GM12874 (cell line): ENCODE results near the gene HSF5.

Experiments
- CTCF ChIP-seq: IDR thresholded peaks from 2 replicates; pipeline ENCODE4 v1.5.1; 2011; ENCODE audit warnings: low read depth, mild to moderate bottlenecking, control low read depth, low read length, moderate library complexity; ENCODE audit not compliant: insufficient read depth

HSF5 gene

GRCh38 chr17:58400826-58401225 is 87.4 kb downstream of the HSF5 start:
- no peak for TF ChIP-seq CTCF

GRCh38 chr17:58399974-58400373 is 88.2 kb downstream of the HSF5 start:
- no peak for TF ChIP-seq CTCF

GRCh38 chr17:58398574-58399266 is 89.5 kb downstream of the HSF5 start:
- TF ChIP-seq CTCF: no peak

- TF ChIP-seq CTCF: no peak
These were observed 92.0 kb downstream of the HSF5 start for GRCh38 chr17:58396173-58396572.

- no peak for TF ChIP-seq CTCF
These were observed 93.5 kb downstream of the HSF5 start for GRCh38 chr17:58394534-58395223.

- TF ChIP-seq CTCF: no peak
These were observed 96.8 kb downstream of the HSF5 start for GRCh38 chr17:58391302-58391984.

GRCh38 chr17:58390884-58391283 is 97.3 kb downstream of the HSF5 start:
- TF ChIP-seq CTCF: no peak
